ENCODE measurements around the gene NCOA3.

NCOA3 gene

GRCh38 chr20:47664744-47665143 is 163.1 kb downstream of the NCOA3 start:
- TF ChIP-seq, protein P1, sequence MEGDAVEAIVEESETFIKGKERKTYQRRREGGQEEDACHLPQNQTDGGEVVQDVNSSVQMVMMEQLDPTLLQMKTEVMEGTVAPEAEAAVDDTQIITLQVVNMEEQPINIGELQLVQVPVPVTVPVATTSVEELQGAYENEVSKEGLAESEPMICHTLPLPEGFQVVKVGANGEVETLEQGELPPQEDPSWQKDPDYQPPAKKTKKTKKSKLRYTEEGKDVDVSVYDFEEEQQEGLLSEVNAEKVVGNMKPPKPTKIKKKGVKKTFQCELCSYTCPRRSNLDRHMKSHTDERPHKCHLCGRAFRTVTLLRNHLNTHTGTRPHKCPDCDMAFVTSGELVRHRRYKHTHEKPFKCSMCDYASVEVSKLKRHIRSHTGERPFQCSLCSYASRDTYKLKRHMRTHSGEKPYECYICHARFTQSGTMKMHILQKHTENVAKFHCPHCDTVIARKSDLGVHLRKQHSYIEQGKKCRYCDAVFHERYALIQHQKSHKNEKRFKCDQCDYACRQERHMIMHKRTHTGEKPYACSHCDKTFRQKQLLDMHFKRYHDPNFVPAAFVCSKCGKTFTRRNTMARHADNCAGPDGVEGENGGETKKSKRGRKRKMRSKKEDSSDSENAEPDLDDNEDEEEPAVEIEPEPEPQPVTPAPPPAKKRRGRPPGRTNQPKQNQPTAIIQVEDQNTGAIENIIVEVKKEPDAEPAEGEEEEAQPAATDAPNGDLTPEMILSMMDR (IDR thresholded peaks at IDR 0.05; ENCODE audit: low read depth, low read length, missing control alignments), result no peak
- H3K4me3 ChIP-seq (ENCODE audit: low read depth, low read length), result no peak overlapping the region
- DNase-seq (ENCODE audit: low read depth), result no peak

DNA sequence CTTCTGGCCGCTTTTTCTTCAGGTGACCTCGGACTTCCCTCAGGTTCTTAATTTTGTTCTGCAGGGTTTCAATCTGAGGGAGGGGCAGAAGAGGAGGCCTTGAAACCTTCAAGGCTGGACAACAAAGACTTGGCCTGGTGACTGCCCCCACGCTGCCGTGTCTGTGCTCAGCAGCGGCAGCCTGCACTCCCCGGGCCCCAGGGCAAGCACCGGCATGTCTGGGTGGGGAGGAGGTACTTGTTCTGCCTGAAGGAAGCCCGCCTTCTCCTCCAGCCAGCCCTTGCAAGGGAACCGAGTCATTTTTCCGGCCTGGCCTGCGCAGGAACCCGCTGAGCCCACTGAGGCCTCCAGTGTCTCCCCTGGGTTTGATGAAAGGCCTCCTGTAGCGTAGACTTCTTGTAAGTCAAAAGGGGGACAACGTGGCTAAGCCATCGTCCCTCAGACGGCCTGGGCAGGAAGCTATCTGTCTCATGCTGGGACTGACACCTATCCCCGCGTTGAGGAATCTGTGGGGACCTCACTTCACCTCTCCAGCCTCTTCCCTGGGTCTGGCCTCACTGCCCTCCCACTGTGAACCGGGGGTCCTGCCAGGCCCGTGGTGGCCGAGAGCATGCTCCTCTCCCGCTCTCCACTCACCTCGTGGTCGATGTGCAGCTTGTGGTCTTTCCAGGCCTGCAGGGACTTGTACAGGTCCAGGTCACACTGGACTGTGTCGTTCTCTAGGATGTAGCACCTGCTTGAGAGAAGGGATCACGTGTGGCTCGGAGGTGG is 163.7 kb downstream of the NCOA3 start:
- TF ChIP-seq, protein P1 (IDR thresholded peaks at IDR 0.05; ENCODE audit: low read depth, low read length, missing control alignments), result no peak
- no peak overlapping the region for H3K4me3 ChIP-seq (ENCODE audit: low read depth, low read length)
- DNase-seq (ENCODE audit: low read depth), result no peak

GRCh38 chr20:47666304-47666703 is 164.6 kb downstream of the NCOA3 start:
- DNase-seq (ENCODE audit: low read depth), result no peak
- TF ChIP-seq, protein P1 (IDR thresholded peaks at IDR 0.05; ENCODE audit: low read depth, low read length, missing control alignments), result no peak
- no peak overlapping the region for H3K4me3 ChIP-seq (ENCODE audit: low read depth, low read length)

DNA sequence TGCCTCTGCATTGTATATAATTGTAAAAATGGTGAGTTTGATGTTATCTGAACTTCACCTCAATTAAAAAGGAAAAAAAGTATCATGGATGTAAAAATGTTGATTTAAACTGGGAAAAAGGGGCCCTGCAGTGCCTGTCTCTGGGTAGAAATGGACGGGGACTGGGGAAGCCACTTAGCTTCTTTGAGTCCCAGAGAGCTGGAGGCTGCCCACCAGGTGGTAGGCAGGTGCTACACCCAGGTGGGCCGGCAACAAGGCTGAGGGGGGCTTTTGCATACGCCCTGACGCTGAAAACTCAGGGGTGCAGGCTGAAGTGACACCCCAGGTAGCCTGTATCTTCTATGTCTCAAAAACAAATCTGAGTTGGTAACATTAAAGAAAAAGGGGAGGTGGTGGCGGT is 165.4 kb downstream of the NCOA3 start:
- TF ChIP-seq, protein P1 (IDR thresholded peaks at IDR 0.05; ENCODE audit: low read depth, low read length, missing control alignments), result no peak
- H3K4me3 ChIP-seq (ENCODE audit: low read depth, low read length), result no peak overlapping the region
- no peak for DNase-seq (ENCODE audit: low read depth)

- no peak overlapping the region for H3K4me3 ChIP-seq (ENCODE audit: low read depth, low read length)
- TF ChIP-seq, protein P1 (IDR thresholded peaks at IDR 0.05; ENCODE audit: low read depth, low read length, missing control alignments), result no peak
- no peak for DNase-seq (ENCODE audit: low read depth)
Observed at GRCh38 chr20:47667531-47668312, 166.0 kb downstream of the NCOA3 start.

- no peak overlapping the region for H3K4me3 ChIP-seq (ENCODE audit: low read depth, low read length)
- DNase-seq (ENCODE audit: low read depth), result no peak
- TF ChIP-seq, protein P1 (IDR thresholded peaks at IDR 0.05; ENCODE audit: low read depth, low read length, missing control alignments), result no peak
Observed at GRCh38 chr20:47668313-47669151, 166.8 kb downstream of the NCOA3 start.

Data from GM12864 (cell line).